ENCODE results near the gene PI4KA. TPM values are rescaled to one million over a fixed set of nuclear protein-coding genes. Genes with fewer than 3 reads are reported as not detected.

Gene PI4KA
- total and polyA plus RNA-seq, 2 donors from 2014 or later: 37.3 to 92.8 TPM

DNA sequence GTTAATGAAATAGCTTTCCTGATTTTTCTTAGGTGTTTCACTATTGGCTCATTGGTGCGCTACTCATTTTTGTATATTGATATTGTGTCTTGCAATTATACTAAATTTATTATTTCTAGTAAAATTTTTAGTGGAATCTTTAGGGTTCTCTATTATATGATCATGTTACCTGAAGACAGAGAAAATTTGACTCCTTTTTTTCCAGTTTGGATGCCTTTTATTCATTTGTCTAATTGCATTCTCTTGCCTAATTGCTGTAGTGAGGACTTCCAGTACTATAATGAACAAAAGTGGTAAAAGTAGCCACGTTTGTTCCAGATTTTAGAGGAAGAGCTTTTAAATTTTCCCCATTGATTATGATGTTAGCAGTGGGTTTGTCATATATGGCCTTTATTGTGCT is 198.7 kb downstream of the PI4KA start:
- no peak for FAIRE-seq
- no peaks in the 10 kb centered on the region for H3K36me3 ChIP-seq (ENCODE audit: control insufficient read depth in 2 of 3, insufficient read depth in 3 of 3, low read length in 3 of 3)
- H3K27me3 ChIP-seq (ENCODE audit: control insufficient read depth, insufficient read depth, low read length): peaks cover 2% of the 10 kb centered on the region
- no peak overlapping the region for H3K27ac ChIP-seq (ENCODE audit: low read depth in 2 of 2, low read length in 2 of 2)
- no peak for DNase-seq
- H3K9me3 ChIP-seq (ENCODE audit: control insufficient read depth in 2 of 3, insufficient read depth in 1 of 3, low read length in 3 of 3): no peaks in the 10 kb centered on the region
- H3K9ac ChIP-seq (ENCODE audit: low read length in 3 of 3): no peak overlapping the region
- no peak overlapping the region for H3K4me3 ChIP-seq (ENCODE audit: low read length in 3 of 3)
- no peaks in the 10 kb centered on the region for H3K4me1 ChIP-seq (ENCODE audit: control insufficient read depth in 2 of 3, insufficient read depth in 2 of 3, low read depth in 1 of 3, low read length in 3 of 3)
- TF ChIP-seq, protein P1, sequence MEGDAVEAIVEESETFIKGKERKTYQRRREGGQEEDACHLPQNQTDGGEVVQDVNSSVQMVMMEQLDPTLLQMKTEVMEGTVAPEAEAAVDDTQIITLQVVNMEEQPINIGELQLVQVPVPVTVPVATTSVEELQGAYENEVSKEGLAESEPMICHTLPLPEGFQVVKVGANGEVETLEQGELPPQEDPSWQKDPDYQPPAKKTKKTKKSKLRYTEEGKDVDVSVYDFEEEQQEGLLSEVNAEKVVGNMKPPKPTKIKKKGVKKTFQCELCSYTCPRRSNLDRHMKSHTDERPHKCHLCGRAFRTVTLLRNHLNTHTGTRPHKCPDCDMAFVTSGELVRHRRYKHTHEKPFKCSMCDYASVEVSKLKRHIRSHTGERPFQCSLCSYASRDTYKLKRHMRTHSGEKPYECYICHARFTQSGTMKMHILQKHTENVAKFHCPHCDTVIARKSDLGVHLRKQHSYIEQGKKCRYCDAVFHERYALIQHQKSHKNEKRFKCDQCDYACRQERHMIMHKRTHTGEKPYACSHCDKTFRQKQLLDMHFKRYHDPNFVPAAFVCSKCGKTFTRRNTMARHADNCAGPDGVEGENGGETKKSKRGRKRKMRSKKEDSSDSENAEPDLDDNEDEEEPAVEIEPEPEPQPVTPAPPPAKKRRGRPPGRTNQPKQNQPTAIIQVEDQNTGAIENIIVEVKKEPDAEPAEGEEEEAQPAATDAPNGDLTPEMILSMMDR (IDR thresholded peaks at IDR 0.05; ENCODE audit: borderline replicate concordance, extremely low read depth, insufficient read depth): no peak
- intact Hi-C loops (cut with DNase I): no loop called here

DNA sequence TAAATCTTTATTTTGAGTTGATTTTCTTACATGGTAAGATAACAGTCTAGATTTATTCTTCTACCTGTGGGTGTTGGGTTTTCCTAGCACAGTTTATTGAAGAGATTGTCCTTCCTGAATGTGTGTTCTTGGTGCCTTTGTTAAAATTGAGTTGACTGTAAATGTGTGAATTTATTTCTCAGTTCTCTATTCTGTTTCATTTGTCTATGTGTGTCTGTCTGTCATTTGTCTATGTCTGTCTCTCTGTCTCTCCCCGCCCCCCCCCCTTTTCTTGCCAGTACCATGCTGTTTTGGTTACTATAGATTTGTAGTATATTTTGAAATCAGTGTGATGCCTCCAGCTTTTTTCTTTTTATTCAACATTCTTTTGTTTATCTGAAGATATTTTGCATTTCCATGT is 199.4 kb downstream of the PI4KA start:
- TF ChIP-seq, protein P1 (IDR thresholded peaks at IDR 0.05; ENCODE audit: borderline replicate concordance, extremely low read depth, insufficient read depth): no peak
- peaks cover 2% of the 10 kb centered on the region for H3K27me3 ChIP-seq (ENCODE audit: control insufficient read depth, insufficient read depth, low read length)
- no peak overlapping the region for H3K27ac ChIP-seq (ENCODE audit: low read depth in 2 of 2, low read length in 2 of 2)
- no peak overlapping the region for H3K4me3 ChIP-seq (ENCODE audit: low read length in 3 of 3)
- DNase-seq (no peak), FAIRE-seq (no peak)
- H3K9me3 ChIP-seq (ENCODE audit: control insufficient read depth in 2 of 3, insufficient read depth in 1 of 3, low read length in 3 of 3): no peaks in the 10 kb centered on the region
- H3K4me1 ChIP-seq (ENCODE audit: control insufficient read depth in 2 of 3, insufficient read depth in 2 of 3, low read depth in 1 of 3, low read length in 3 of 3): no peaks in the 10 kb centered on the region
- intact Hi-C loops (cut with DNase I): no loop called here
- no peak overlapping the region for H3K9ac ChIP-seq (ENCODE audit: low read length in 3 of 3)
- H3K36me3 ChIP-seq (ENCODE audit: control insufficient read depth in 2 of 3, insufficient read depth in 3 of 3, low read length in 3 of 3): no peaks in the 10 kb centered on the region

DNA sequence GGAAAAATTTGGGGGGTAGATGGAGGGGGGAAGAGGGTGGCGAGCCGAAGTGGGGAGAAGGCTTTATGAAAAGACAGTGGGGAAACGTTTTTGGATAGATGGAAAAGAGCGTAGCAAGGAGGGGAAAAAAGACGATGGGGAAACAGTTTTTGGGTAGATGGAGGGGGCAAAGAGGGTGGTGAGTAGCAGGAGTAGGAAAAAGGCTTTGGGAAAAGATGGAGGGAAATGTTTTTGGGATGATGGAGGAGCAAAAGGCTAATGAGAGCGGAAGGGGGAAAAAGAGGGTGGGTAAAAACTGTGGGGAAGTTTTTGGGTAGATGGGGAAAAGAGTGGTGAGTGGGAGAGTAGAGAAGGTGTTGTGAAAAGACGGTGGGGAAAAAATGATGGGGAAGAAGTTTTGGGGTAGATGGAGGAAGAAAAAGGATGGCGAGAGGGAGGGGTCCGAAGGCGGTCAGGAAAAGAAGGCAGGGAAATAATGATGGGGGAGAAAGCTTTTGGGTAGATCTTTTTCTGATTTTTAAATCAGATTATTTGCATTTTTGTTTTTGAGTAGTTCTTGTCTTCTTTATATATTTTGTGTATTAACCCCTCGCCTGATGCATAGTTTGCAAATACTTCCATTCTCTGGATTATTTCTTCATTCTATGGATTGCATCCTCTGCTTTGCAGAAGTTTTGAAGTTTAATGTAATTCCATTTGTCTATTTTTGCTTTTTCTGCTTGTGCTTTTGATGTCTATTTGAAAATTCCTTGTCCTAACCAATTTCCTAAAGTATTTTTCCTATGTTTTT is 200.0 kb downstream of the PI4KA start:
- FAIRE-seq: no peak
- intact Hi-C loops (cut with DNase I): no loop called here
- no peaks in the 10 kb centered on the region for H3K4me1 ChIP-seq (ENCODE audit: control insufficient read depth in 2 of 3, insufficient read depth in 2 of 3, low read depth in 1 of 3, low read length in 3 of 3)
- H3K27me3 ChIP-seq (ENCODE audit: control insufficient read depth, insufficient read depth, low read length): peaks cover 2% of the 10 kb centered on the region
- no peak overlapping the region for H3K27ac ChIP-seq (ENCODE audit: low read depth in 2 of 2, low read length in 2 of 2)
- H3K9me3 ChIP-seq (ENCODE audit: control insufficient read depth in 2 of 3, insufficient read depth in 1 of 3, low read length in 3 of 3): no peaks in the 10 kb centered on the region
- H3K4me3 ChIP-seq (ENCODE audit: low read length in 3 of 3): no peak overlapping the region
- no peak overlapping the region for H3K9ac ChIP-seq (ENCODE audit: low read length in 3 of 3)
- H3K36me3 ChIP-seq (ENCODE audit: control insufficient read depth in 2 of 3, insufficient read depth in 3 of 3, low read length in 3 of 3): no peaks in the 10 kb centered on the region
- no peak for DNase-seq
- TF ChIP-seq, protein P1 (IDR thresholded peaks at IDR 0.05; ENCODE audit: borderline replicate concordance, extremely low read depth, insufficient read depth): no peak
